Lower lobe of right lung (tissue), 2 donors: ENCODE data around the gene C2orf68. TPM values are rescaled to one million over a fixed set of nuclear protein-coding genes. Genes with fewer than 3 reads are reported as not detected.
A peak's percentile ranks its signal among the peaks of the same experiment; 100 is the strongest.

Source experiments
- ATAC-seq, 2 donors: fragments of 200-7000 bp; cut with Tn5 transposase; one replicate each; pipeline ENCODE4 v1.9.1; 2020 to 2022; ENCODE audit warnings: mild to moderate bottlenecking in 2 of 2, moderate library complexity in 2 of 2
- DNase-seq: peaks from one replicate; pipeline ENCODE4 v3.0.0-alpha.2; 2020
- H3K27ac ChIP-seq: fragments of 200-600 bp; one replicate; pipeline ENCODE4 v1.8.0; 2022
- H3K27me3 ChIP-seq: fragments of 200-600 bp; one replicate; pipeline ENCODE4 v1.8.0; 2022; ENCODE audit warnings: low read depth
- H3K36me3 ChIP-seq: fragments of 200-600 bp; one replicate; pipeline ENCODE4 v1.8.0; 2022; ENCODE audit warnings: mild to moderate bottlenecking
- H3K4me1 ChIP-seq: fragments of 200-600 bp; one replicate; pipeline ENCODE4 v1.8.0; 2022
- H3K4me3 ChIP-seq: fragments of 200-600 bp; one replicate; pipeline ENCODE4 v1.8.0; 2022; ENCODE audit warnings: mild to moderate bottlenecking
- H3K9me3 ChIP-seq: fragments of 200-600 bp; one replicate; pipeline ENCODE4 v1.8.0; 2022
- intact Hi-C: fragments of 100-400 bp; cut with DNase I; formaldehyde crosslinking; loops from one replicate; pipeline ENCODE4 v1.11.0; 2022
- total RNA-seq: library from RNA; stranded (reverse); fragmentation: NEBNext Ultra II Directional; extraction: Animal tissue kit (Norgen Biotek cat#: 25700); gene quantifications from one replicate; pipeline ENCODE4 v1.2.1, GENCODE V29; 2021
- TF ChIP-seq, protein P1 (sequence below): fragments of 200-600 bp; IDR thresholded peaks from one replicate; pipeline ENCODE4 v1.8.0; 2022; ENCODE audit warnings: antibody characterized with exemption, mild to moderate bottlenecking
- donor health status: DM: no; HTN: yes; CAD: no; lungs with severe emphysema.

C2orf68 gene
- total RNA-seq, 1 donor from 2014 or later = 40.6 TPM

DNA sequence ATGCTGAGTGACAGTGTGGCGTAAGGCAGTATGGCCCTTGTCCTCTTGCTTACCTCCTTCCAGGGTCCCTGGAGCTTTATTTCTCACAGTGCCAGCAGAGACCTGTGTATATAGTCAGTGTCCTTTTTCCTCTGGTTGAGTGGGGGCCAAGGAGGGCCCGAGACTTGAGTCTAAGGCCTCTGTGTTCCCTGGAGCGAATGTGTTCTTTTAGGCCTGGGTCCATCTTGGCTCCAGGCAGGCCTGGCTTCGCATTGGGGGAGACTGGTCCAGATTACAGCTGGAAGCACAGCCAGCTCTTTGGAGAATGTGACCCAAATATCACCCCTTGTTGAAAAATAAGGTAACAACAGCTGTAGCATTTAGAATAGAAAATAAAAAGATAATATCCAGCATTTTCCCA is 22.7 kb downstream of the C2orf68 start:
- ATAC-seq = no peak
- Histone ChIP-seq H3K27ac (peak overlapping the region; percentile 95), H3K4me3 (no peak overlapping the region), H3K4me1 (peaks cover 97% of the 10 kb centered on the region), H3K9me3 (no peaks in the 10 kb centered on the region), H3K36me3 (no peaks in the 10 kb centered on the region), H3K27me3 (no peaks in the 10 kb centered on the region)
- TF ChIP-seq, protein P1, sequence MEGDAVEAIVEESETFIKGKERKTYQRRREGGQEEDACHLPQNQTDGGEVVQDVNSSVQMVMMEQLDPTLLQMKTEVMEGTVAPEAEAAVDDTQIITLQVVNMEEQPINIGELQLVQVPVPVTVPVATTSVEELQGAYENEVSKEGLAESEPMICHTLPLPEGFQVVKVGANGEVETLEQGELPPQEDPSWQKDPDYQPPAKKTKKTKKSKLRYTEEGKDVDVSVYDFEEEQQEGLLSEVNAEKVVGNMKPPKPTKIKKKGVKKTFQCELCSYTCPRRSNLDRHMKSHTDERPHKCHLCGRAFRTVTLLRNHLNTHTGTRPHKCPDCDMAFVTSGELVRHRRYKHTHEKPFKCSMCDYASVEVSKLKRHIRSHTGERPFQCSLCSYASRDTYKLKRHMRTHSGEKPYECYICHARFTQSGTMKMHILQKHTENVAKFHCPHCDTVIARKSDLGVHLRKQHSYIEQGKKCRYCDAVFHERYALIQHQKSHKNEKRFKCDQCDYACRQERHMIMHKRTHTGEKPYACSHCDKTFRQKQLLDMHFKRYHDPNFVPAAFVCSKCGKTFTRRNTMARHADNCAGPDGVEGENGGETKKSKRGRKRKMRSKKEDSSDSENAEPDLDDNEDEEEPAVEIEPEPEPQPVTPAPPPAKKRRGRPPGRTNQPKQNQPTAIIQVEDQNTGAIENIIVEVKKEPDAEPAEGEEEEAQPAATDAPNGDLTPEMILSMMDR = no peak
- no peak for DNase-seq
- intact Hi-C loops = no loop called here

DNA sequence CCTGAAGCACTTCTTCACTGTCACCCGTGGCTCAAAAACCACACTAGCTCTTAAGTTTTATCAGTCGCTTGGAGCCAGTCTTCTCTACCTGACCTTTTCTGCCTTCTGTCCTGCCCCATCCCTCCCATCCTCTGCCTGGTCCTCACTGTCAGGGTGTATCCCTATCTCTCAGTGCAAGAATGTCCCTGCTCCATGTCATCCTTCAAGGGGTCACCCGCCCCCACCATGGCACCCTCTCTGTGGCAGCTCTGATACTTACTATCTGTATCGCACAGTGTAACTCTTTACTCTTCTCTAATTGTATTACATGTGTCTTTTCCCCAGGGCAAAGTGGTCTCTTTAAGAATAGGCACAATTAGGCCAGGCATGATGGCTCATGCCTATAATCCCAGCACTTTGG is 23.2 kb downstream of the C2orf68 start:
- ATAC-seq = no peak
- Histone ChIP-seq H3K27me3 (no peaks in the 10 kb centered on the region), H3K4me1 (peaks cover 96% of the 10 kb centered on the region), H3K27ac (peak overlapping the region; percentile 95), H3K36me3 (no peaks in the 10 kb centered on the region), H3K9me3 (no peaks in the 10 kb centered on the region), H3K4me3 (no peak overlapping the region)
- TF ChIP-seq, protein P1 = no peak
- intact Hi-C loops = no loop called here
- DNase-seq = no peak

DNA sequence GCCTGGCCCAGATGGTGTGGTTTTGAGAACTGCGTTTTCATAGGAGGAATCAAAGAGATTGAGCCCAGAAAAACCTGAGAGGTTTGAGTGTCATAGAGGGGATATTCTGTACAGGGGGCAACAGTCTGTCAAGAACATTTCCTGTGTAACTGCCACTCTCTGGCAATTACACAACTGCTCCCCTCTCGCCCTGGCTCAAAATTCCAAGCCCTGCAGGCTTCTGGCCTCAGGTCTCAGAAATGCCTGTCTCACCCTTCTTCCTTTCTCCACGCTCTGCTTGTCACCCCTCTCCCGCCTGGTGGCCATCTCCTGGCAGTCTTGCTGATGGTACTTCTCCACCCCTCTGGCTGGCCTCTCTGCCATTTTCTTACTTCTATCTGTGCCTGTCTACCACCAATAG is 23.6 kb downstream of the C2orf68 start:
- Histone ChIP-seq H3K36me3 (peaks cover 1% of the 10 kb centered on the region), H3K27ac (peak overlapping the region; percentile 95), H3K4me3 (no peak overlapping the region), H3K9me3 (no peaks in the 10 kb centered on the region), H3K4me1 (peaks cover 97% of the 10 kb centered on the region), H3K27me3 (no peaks in the 10 kb centered on the region)
- ATAC-seq (no peak), DNase-seq (no peak)
- TF ChIP-seq, protein P1 = no peak
- intact Hi-C loops = no loop called here

DNA sequence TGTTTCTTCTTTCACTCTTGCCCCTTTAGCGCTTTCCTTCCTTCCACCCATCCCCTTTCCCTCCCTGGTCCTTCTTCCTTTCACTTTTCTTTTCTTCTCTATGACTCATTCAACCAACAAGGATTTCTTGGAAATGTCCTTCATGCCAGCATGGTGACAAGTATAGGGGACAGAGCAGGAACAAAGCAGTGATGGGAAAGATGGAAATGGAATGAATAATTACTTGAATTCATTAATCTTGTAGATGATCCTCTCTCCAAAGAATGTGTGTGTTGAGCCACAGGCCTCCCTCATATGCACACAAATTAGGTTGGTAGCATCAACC is 26.1 kb downstream of the C2orf68 start:
- DNase-seq (no peak), ATAC-seq (peak in 1 of 2 donors; percentile 51)
- TF ChIP-seq, protein P1 = no peak
- Histone ChIP-seq H3K4me1 (peaks cover 84% of the 10 kb centered on the region), H3K9me3 (no peaks in the 10 kb centered on the region), H3K36me3 (peaks cover 24% of the 10 kb centered on the region), H3K4me3 (peak overlapping the region; percentile 77), H3K27me3 (no peaks in the 10 kb centered on the region), H3K27ac (peak overlapping the region; percentile 95)
- intact Hi-C loops = no loop called here

DNA sequence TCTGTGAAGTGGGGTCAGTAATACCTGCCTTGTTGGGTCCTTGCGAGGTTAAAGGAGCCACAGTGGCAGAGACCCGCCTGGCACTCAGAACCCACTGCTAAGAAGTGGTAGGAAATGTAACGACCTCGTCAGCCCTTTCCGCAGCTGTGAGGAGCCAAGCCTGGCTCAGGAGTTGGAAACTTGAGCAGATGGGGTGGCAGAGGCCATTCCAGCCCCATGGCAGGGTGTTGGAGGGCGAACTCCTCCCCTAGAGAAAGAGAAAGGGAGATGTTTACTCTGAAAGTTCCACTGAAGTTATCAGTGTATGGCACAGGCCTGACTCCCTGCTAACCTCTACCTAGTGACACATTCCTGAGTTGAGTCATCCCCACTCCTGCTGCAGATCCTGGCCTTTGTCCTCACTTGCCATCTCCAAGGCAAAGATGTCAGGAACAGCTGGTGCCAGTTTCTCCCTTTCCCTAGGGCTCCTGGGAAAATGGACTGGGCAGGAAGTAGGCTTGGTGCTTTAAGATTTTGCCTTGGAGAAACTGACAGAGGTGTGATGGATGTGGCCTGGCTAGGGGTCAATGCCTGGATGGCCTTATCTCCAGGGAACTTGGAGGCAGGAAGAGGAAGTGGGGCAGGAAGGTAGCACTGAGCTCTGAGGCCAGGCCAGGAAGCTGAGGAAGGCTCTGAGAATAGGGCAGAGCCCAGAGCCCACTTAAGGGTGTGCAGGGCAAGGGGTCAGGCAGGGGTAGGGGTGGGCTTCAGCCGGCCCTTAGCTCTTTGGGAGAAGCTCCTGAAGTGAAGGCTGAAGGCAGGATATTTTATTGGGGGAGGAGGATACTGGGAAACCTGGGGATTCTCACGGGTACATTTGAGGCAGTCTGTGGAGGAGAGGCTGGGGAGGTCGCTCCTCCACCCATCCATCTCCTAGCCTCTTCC is 26.7 kb downstream of the C2orf68 start:
- DNase-seq (peak; percentile 62), ATAC-seq (peak; percentile 53 to 70)
- TF ChIP-seq, protein P1 = no peak

More for the DNA sequence above, 26.7 kb downstream of the C2orf68 start:
- H3K4me3 ChIP-seq = peak overlapping the region; percentile 77
- H3K4me1 ChIP-seq = peaks cover 83% of the 10 kb centered on the region
- intact Hi-C loops = no loop called here
- peaks cover 24% of the 10 kb centered on the region for H3K36me3 ChIP-seq
- H3K27ac ChIP-seq = peak overlapping the region; percentile 95
- no peaks in the 10 kb centered on the region for H3K9me3 ChIP-seq
- no peaks in the 10 kb centered on the region for H3K27me3 ChIP-seq
